Duodenal mucosa (tissue), 2 donors: Measurements from ENCODE around the gene GOLGA8O.
"Not testable (repeated sequence)": the region's sequence is repeated elsewhere in the genome, so short reads cannot be mapped to it uniquely, and the experiment has no call there.

Source experiments
- H3K27ac ChIP-seq: one replicate; pipeline ENCODE4 v1.7.0; 2013; ENCODE audit warnings: low read depth, low read length
- H3K27me3 ChIP-seq, 2 donors: one replicate each; pipeline ENCODE4 v1.7.0; 2013; ENCODE audit warnings: low read length in 2 of 2, control low read depth in 1 of 2; ENCODE audit not compliant: insufficient read depth in 2 of 2, control insufficient read depth in 1 of 2
- H3K36me3 ChIP-seq, 2 donors: one replicate each; pipeline ENCODE4 v1.7.0; 2013; ENCODE audit warnings: low read length in 2 of 2, control low read depth in 1 of 2; ENCODE audit not compliant: insufficient read depth in 2 of 2, control insufficient read depth in 1 of 2
- H3K4me1 ChIP-seq, 2 donors: one replicate each; pipeline ENCODE4 v1.7.0; 2013; ENCODE audit warnings: low read length in 2 of 2, control low read depth in 1 of 2; ENCODE audit not compliant: insufficient read depth in 2 of 2, control insufficient read depth in 1 of 2
- H3K4me3 ChIP-seq, 2 donors: one replicate each; pipeline ENCODE4 v1.7.0; 2013; ENCODE audit warnings: low read length in 2 of 2, low read depth in 1 of 2
- H3K9ac ChIP-seq, 2 donors: one replicate each; pipeline ENCODE4 v1.7.0; 2013; ENCODE audit warnings: low read length in 2 of 2, low read depth in 1 of 2
- H3K9me3 ChIP-seq, 2 donors: one replicate each; pipeline ENCODE4 v1.7.0; 2013; ENCODE audit warnings: low read length in 2 of 2, control low read depth in 1 of 2; ENCODE audit not compliant: control insufficient read depth in 1 of 2

The GOLGA8O gene

DNA sequence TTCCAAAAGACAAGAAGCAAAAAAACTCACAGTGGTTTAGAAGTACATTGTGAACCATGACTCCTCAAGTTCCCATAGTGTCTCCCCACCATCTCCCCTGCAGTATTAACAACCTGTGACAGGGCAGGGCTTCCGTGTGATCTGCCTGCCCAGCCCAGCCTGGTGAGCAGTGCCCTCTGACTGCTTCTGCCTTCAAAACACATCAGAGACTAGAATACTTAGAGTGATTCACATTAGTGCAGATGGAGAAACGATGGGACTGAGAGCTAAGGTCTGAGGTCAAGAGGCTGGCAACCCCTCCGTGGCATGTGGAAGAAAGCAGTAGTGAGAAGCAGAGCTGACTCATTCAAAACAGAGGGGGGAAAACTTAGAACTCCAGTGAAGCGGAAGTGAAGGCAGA is 27.8 kb downstream of the GOLGA8O start:
- H3K36me3 ChIP-seq, H3K9me3 ChIP-seq, H3K9ac ChIP-seq, H3K27ac ChIP-seq, H3K4me1 ChIP-seq, H3K4me3 ChIP-seq, H3K27me3 ChIP-seq: not testable (repeated sequence)

- H3K9me3 ChIP-seq, H3K36me3 ChIP-seq, H3K9ac ChIP-seq, H3K4me1 ChIP-seq, H3K27ac ChIP-seq, H3K27me3 ChIP-seq, H3K4me3 ChIP-seq: not testable (repeated sequence)
Measured at GRCh38 chr15:32426511-32426910, 28.9 kb downstream of the GOLGA8O start.

GRCh38 chr15:32407903-32408302 is 47.5 kb downstream of the GOLGA8O start:
- H3K36me3 ChIP-seq, H3K9ac ChIP-seq, H3K27ac ChIP-seq, H3K27me3 ChIP-seq, H3K4me1 ChIP-seq, H3K4me3 ChIP-seq, H3K9me3 ChIP-seq: not testable (repeated sequence)

DNA sequence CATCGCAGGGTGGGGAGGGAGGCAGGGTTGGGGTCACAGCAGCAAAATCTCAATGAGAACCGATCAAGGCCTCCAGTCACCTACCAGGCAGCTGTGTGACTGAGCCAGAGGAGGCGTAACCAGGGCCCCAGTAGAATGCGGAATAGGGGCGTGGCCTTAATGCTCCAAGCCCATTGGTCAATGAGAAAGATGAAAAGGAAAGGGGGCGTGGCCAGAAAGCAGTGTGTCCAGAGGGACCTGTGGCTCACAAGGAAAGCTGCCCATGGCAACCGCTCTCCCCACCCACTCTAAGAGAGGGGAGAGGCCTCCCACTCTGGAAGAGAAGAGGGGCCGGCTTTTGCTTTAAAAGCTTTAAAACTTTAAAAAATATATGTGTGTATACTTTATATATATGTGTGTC is 52.2 kb downstream of the GOLGA8O start, which contains the start of gene GOLGA8K:
Gene GOLGA8K, minus strand, starts transcription at position 101 of the 400 bp plus-strand sequence. Its CDS starts 98 bp downstream, at position 3.
- H3K36me3 ChIP-seq, H3K27ac ChIP-seq, H3K27me3 ChIP-seq, H3K4me3 ChIP-seq, H3K4me1 ChIP-seq, H3K9me3 ChIP-seq, H3K9ac ChIP-seq: not testable (repeated sequence)

GRCh38 chr15:32396522-32396921 is 58.9 kb downstream of the GOLGA8O start:
- H3K9me3 ChIP-seq, H3K4me1 ChIP-seq, H3K36me3 ChIP-seq, H3K27me3 ChIP-seq, H3K4me3 ChIP-seq, H3K9ac ChIP-seq, H3K27ac ChIP-seq: not testable (repeated sequence)
